Raji (cell line): ENCODE data around the gene BLOC1S5.

Experiments
- POLR2A ChIP-seq: IDR thresholded peaks from 2 replicates; pipeline ENCODE4 v1.6.1; 2011; ENCODE audit warnings: low read depth, low read length, control low read depth; ENCODE audit not compliant: insufficient read depth

BLOC1S5 gene

GRCh38 chr6:8063761-8064637 lies at the start of gene BLOC1S5:
Gene BLOC1S5, minus strand, starts transcription at chr6:8064389. Its CDS starts 13 bp downstream, at chr6:8064376.
- peak; percentile 91 for TF ChIP-seq POLR2A

- no peak for TF ChIP-seq POLR2A
Measured at GRCh38 chr6:8113131-8113654, 49.0 kb upstream of the BLOC1S5 start.

- no peak for TF ChIP-seq POLR2A
Measured at GRCh38 chr6:8110725-8111124, 46.5 kb upstream of the BLOC1S5 start.

GRCh38 chr6:8110117-8110721 lies 46.0 kb upstream of the BLOC1S5 start:
- TF ChIP-seq POLR2A = no peak

- no peak for TF ChIP-seq POLR2A
Measured at GRCh38 chr6:8108759-8109539, 44.8 kb upstream of the BLOC1S5 start.

GRCh38 chr6:8108031-8108660 lies 44.0 kb upstream of the BLOC1S5 start:
- TF ChIP-seq POLR2A = no peak

- no peak for TF ChIP-seq POLR2A
Measured at GRCh38 chr6:8105791-8106190, 41.6 kb upstream of the BLOC1S5 start.

GRCh38 chr6:8103726-8104125 lies 39.5 kb upstream of the BLOC1S5 start:
- TF ChIP-seq POLR2A = no peak

- peak; percentile 84 for TF ChIP-seq POLR2A
Measured at GRCh38 chr6:8102122-8102958, 38.2 kb upstream of the BLOC1S5 start, which contains the start of gene EEF1E1. Gene EEF1E1, minus strand, starts transcription at chr6:8102548. Its CDS starts 27 bp downstream, at chr6:8102521.

GRCh38 chr6:8100159-8100854 lies 36.1 kb upstream of the BLOC1S5 start:
- no peak for TF ChIP-seq POLR2A

- no peak for TF ChIP-seq POLR2A
Measured at GRCh38 chr6:8090650-8091049, 26.5 kb upstream of the BLOC1S5 start.

- no peak for TF ChIP-seq POLR2A
Measured at GRCh38 chr6:8088886-8089285, 24.7 kb upstream of the BLOC1S5 start.
